ENCODE measurements around the gene CNOT1.
"Not testable (repeated sequence)": the region's sequence is repeated elsewhere in the genome, so short reads cannot be mapped to it uniquely, and the experiment has no call there.

DNA sequence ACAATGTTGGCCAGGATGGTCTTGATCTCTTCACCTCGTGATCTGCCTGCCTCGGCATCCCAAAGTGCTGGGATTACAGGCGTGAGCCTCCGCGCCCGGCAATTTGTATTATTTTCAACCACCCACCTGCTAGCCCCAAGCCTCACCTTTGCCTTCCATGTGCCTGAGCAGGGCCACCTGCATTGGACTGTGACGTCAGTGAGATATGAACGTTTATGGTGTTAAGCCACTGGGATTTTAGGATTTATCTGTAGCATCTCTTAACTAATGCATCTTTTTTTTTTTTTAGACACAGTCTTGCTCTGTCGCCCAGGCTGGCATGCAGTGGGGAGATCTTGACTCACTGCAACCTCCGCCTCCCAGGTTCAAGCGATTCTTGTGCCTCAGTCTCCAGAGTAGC is 30.3 kb upstream of the CNOT1 start:
- TF ChIP-seq, protein P1, sequence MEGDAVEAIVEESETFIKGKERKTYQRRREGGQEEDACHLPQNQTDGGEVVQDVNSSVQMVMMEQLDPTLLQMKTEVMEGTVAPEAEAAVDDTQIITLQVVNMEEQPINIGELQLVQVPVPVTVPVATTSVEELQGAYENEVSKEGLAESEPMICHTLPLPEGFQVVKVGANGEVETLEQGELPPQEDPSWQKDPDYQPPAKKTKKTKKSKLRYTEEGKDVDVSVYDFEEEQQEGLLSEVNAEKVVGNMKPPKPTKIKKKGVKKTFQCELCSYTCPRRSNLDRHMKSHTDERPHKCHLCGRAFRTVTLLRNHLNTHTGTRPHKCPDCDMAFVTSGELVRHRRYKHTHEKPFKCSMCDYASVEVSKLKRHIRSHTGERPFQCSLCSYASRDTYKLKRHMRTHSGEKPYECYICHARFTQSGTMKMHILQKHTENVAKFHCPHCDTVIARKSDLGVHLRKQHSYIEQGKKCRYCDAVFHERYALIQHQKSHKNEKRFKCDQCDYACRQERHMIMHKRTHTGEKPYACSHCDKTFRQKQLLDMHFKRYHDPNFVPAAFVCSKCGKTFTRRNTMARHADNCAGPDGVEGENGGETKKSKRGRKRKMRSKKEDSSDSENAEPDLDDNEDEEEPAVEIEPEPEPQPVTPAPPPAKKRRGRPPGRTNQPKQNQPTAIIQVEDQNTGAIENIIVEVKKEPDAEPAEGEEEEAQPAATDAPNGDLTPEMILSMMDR (tag by site-specific recombination; IDR thresholded peaks at IDR 0.05): not testable (repeated sequence)
- TF ChIP-seq ZBTB20 (tag by site-specific recombination; IDR thresholded peaks at IDR 0.05); ZNF555 (tag by site-specific recombination; conservative IDR thresholded peaks at IDR 0.05); ZNF776 (tag by site-specific recombination; IDR thresholded peaks at IDR 0.05; ENCODE audit: borderline replicate concordance): not testable (repeated sequence)
- TF ChIP-seq, protein P2, sequence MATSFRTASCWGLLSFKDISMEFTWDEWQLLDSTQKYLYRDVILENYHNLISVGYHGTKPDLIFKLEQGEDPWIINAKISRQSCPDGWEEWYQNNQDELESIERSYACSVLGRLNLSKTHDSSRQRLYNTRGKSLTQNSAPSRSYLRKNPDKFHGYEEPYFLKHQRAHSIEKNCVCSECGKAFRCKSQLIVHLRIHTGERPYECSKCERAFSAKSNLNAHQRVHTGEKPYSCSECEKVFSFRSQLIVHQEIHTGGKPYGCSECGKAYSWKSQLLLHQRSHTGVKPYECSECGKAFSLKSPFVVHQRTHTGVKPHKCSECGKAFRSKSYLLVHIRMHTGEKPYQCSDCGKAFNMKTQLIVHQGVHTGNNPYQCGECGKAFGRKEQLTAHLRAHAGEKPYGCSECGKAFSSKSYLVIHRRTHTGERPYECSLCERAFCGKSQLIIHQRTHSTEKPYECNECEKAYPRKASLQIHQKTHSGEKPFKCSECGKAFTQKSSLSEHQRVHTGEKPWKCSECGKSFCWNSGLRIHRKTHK (tag by site-specific recombination; IDR thresholded peaks at IDR 0.05): not testable (repeated sequence)
